Cardiac septum (tissue), 1 donor: Measurements from ENCODE around the gene GAD1. TPM values are rescaled to one million over a fixed set of nuclear protein-coding genes. Genes with fewer than 3 reads are reported as not detected.
A peak's percentile ranks its signal among the peaks of the same experiment; 100 is the strongest.

Experiments
- DNase-seq: peaks from one replicate; pipeline ENCODE4 v3.0.0-alpha.2; 2020; ENCODE audit warnings: low spot score
- intact Hi-C: fragments of 100-400 bp; cut with DNase I; formaldehyde crosslinking; loops from one replicate; pipeline ENCODE4 v1.14.0; 2022
- total RNA-seq: library from RNA; stranded (reverse); fragmentation: NEBNext Ultra II Directional; extraction: Animal tissue kit (Norgen Biotek cat#: 25700); gene quantifications from one replicate; pipeline ENCODE4 v1.2.1, GENCODE V29; 2021
- donor health status: DM: no; HTN: no; CAD: no.

The GAD1 gene
- total RNA-seq, 1 donor from 2014 or later = 0.46 TPM

DNA sequence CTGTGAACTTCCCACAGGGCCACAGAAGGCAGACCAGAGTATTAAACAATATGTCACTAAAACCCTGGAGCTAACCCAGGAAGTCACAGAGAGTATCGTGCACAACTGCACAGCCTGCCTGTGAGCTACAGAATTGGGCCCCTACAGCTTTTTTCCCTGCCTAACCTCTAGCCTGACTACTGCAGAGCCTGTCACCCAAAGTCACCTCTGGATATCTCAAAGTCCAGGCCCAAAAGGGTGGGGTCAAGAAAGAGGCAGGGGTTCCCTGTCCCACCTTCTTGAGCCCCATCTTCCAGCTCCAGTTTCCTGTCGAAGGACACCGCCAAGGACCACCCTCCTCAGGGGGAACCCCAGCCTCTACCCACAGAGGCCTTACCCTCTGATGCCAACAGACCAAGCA lies 13.5 kb downstream of the GAD1 start:
- intact Hi-C loops = no loop called here
- DNase-seq = no peak

- no peak for DNase-seq
- intact Hi-C loops = no loop called here
Observed at GRCh38 chr2:170831115-170831514, 14.4 kb downstream of the GAD1 start.

DNA sequence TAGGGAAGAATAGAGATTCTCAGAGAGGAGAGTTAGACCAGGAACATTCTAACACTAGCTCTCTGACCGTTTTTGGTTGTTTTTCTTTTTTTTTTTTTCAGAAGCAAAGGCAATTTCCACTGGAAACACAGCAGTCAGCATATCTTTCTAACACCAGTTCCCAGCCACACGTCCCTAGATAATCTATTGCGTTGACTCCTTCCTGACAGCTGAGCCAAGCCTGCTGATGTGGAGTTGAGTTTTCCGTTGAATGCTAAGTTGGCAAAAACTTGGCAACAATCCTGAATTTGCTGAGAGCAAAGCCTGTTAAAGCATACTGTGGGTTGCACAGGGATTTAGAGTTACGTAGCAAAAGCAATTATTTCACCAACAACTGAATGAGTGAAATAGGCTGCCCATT lies 19.3 kb downstream of the GAD1 start:
- no peak for DNase-seq
- intact Hi-C loops = no loop called here

DNA sequence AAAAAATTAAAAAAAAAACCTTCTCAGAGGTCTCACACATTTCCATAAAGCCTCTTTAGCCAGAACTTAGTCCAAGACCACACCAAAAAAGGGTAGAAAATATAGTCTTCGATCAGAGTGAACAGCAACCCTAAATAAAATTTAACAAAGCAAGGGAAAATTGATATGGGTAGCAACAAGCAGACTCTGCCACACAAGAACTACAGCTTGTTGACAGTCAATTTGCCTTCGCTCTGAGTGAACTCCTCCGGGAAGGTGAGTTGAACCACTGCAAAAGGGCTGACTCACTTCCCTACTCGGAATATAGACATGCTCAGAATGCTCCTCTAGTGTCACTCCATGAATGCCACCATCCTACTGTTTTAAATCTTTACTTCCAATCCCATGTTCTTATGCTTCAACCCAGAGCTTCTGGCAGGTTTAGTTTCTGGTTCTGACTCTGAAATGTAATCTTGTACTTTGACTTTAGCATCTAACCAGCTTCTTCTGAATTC lies 24.1 kb downstream of the GAD1 start:
- intact Hi-C loops = no loop called here
- DNase-seq = no peak

GRCh38 chr2:170842785-170843184 lies 26.1 kb downstream of the GAD1 start:
- no peak for DNase-seq
- intact Hi-C loops = no loop called here

DNA sequence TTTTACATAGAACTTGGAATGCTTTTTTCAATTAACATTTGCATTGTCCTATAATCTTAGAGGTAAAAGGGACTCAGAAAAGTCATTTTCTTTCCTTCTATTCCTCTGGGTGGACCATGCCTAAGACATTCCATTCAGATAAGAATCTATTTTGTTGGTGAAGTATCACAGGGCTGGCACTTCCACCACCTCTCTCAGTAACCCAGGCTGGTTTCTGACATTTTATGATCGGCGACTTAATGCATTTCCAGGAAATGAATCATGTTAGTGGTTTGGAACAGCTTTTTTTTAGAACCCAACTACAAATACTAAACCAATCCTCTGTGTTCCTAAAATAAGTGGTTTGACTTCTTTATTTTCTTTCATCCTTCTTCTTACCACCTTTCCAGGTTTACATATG lies 27.0 kb downstream of the GAD1 start:
- DNase-seq = no peak
- intact Hi-C loops = no loop called here

DNA sequence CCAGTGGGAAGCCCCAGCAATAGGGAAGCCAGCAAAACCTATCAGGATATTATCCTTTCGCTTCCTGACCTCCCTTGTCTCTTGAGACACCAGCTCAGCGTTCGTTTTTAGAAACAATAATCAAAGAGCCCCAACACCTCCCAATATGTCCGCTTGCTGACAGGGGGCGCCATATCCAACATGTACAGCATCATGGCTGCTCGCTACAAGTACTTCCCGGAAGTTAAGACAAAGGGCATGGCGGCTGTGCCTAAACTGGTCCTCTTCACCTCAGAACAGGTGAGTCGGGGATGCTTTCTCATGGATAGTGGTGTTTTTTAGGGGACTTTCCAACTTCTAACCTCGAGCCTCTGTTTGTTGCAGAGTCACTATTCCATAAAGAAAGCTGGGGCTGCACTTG lies 28.7 kb downstream of the GAD1 start:
- intact Hi-C loops = no loop called here
- no peak for DNase-seq

- DNase-seq = no peak
- intact Hi-C loops = no loop called here
Observed at GRCh38 chr2:170846314-170846713, 29.6 kb downstream of the GAD1 start.

DNA sequence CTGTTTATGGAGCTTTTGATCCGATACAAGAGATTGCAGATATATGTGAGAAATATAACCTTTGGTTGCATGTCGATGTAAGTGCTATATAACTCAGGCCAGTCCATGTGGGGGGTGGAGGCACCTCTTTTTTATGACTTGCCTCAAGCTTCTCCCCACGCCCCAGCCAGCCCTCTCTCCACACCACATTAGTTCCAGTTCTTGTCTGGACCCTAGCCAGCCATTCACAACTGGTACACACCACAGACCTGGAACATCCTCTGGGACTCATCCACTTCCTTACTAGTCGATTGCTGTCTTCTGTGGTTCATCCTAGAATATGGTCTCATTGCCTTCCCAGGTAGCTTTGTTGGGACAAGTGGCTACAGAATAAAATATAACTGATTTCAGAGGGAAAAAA lies 31.0 kb downstream of the GAD1 start:
- intact Hi-C loops = no loop called here
- no peak for DNase-seq

GRCh38 chr2:170848587-170848986 lies 31.9 kb downstream of the GAD1 start:
- no peak for DNase-seq
- intact Hi-C loops = no loop called here

GRCh38 chr2:170850251-170850650 lies 33.6 kb downstream of the GAD1 start:
- intact Hi-C loops = no loop called here
- no peak for DNase-seq

DNA sequence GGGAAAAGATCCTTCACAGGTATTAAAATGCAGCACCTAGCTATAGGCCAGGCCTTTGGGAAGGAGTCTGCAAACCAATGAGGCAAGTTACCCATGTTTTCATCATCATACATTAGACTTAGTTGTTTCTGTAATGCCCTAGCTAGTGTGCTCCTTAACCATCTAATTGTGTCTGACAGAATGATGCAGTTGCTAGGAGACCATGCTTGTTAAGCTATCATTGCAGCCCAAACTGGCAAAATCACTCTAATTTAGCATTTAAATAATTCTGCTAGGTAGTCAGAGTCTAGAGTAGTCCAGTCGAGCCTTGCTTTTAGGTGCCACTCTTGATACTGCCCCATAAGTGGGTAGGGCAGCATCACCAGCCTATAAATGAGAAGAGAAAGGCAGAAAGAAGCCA lies 34.9 kb downstream of the GAD1 start:
- intact Hi-C loops = no loop called here
- DNase-seq = no peak

DNA sequence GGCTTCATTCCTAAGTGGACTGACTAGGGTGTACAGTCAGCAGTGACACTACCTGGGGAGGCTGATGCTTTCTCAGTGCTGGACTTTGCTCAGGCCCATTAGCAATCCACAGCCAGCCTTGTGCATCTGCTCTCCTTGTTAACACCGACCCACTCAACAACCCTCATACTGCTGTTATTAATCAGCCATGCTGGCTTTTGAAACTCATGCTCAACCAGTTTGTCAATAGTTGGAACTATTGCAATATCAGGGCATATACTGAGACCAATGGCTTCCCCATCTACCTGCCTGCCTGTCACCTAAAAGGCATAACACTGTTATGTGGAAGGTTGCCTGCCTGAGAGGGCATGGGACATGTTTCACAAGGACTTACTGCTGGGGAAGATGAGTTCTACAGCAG lies 39.4 kb downstream of the GAD1 start:
- intact Hi-C loops = no loop called here

DNA sequence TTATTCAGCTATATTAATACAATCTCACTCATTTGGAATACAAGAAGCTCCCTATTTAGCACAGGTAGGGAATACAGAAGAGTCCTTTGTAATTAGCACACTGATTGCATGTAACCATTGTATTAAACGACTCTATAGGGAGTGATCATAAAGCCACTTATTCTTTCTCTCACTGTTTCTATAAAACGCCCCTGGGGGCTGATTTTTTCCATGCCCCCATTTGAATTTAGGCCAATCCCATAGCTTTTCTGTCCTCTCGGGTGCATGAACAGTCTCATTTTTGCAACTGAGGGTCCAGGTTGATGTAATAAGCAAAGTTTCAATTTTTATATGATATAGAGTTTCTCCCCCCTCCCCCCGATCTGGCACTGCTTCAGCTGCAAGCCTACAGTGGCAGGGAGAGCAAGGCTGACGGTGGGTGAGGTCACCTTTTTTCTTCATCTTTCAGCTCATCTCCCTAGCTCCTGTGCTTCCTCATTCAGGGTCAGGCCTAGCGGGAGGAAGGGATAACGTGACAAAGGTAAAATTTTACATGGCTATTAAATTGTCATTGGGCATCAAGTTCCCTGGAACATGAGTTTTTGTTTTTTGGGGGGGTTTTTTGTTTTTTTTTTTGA lies 45.7 kb downstream of the GAD1 start:
- intact Hi-C loops = no loop called here
- DNase-seq = no peak

More for the DNA sequence above, 39.4 kb downstream of the GAD1 start:
- DNase-seq = no peak

DNA sequence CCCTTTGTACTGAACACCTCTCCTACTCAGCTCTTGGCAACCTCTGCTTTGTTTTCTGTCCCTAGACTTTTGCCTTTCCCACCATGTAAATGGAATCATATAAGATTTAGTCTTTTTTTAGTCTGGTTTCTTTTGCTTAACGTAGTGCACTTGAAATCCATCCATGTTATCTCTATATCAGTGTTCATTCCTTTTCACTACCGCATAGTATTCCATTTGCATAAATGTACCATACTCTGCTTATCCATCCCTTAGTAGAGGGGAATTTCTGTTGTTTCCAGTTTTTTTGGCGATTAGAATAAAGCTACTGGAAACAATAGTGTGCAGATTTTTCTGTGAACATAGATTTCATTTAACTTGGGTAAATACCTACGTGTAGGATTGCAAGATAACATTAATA lies 46.4 kb downstream of the GAD1 start:
- no peak for DNase-seq
- intact Hi-C loops = no loop called here

DNA sequence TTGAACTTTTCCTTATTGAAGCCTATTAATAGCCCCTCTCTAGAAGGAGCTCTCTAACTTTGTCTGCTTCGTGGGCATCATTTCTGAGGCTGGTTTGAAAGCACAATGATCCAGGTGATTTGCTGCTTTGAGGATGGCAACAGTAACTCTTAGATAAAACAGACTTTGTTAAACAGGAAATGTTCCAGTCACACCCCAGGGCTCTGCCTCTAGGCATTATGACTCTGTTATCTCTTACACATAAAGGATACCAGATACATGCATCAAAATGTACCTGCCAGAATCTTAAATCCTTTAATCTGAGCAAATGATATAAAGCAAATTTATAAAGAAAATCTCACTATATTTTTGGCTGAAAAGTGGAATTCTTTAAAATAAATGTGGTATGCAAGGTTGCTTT lies 52.3 kb downstream of the GAD1 start:
- intact Hi-C loops = no loop called here
- DNase-seq = no peak

- intact Hi-C loops = no loop called here
Observed at GRCh38 chr2:170869461-170869860, 52.8 kb downstream of the GAD1 start.

GRCh38 chr2:170873035-170873692 lies 56.5 kb downstream of the GAD1 start:
- intact Hi-C loops = no loop called here
- DNase-seq = peak; percentile 83

More at GRCh38 chr2:170869461-170869860, 52.8 kb downstream of the GAD1 start:
- DNase-seq = no peak

- no peak for DNase-seq
- intact Hi-C loops = no loop called here
Observed at GRCh38 chr2:170878066-170878465, 61.4 kb downstream of the GAD1 start.

DNA sequence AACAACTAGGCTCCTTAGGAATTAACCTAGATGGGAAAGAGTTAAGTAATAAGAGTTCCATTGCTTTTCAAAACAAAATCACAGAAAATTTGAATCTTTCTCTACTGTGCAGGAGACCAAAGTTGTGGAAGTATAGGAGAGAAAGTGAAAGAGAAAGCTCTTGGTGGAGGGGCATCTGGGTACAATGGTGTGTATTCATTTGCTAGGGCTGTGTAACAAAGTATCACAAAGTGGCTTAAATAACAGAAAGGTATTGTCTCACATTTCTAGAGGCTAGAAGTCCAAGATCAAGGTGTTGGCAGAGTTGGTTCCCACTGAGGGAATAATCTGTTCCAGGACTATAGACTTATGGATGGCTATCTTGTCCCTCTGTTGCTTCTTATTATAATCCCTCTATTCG lies 61.8 kb downstream of the GAD1 start:
- DNase-seq = no peak
- intact Hi-C loops = no loop called here

GRCh38 chr2:170881840-170882239 lies 65.2 kb downstream of the GAD1 start:
- no peak for DNase-seq

DNA sequence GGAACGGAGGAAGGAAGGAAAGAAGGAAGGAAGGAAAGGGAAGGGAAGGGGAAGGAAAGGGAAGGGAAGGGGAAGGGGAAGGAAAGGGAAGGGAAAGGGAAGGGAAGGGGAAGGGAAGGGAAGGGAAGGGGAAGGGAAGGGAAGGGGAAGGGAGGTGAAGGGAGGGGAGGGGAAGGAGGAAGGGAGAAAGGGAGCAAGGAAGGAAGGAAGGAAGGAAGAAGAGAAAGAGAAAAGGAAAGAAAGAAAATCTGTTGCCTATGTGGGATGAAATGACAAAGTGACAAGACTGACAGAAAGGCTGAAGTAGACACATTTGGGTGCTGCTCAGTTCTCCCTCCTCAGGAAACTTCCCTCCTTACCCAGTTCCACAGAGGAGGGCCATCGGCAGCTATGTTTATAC lies 66.1 kb downstream of the GAD1 start:
- DNase-seq = no peak
- intact Hi-C loops = no loop called here

More at GRCh38 chr2:170881840-170882239, 65.2 kb downstream of the GAD1 start:
- intact Hi-C loops = no loop called here
